Subcutaneous adipose tissue (tissue), 4 donors: ENCODE measurements around the gene ANKRD1. TPM values are rescaled to one million over a fixed set of nuclear protein-coding genes. Genes with fewer than 3 reads are reported as not detected.

Experiments used
- total RNA-seq, 4 donors: library from RNA; depleted of rRNA; stranded (reverse); fragments of >200 nt; gene quantifications; one replicate each; pipeline ENCODE4 v1.1.0, GENCODE V29; 2016
- TF ChIP-seq, protein P1 (sequence below): fragments of 450-650 bp; IDR thresholded peaks from one replicate; pipeline ENCODE4 v1.5.1; 2016; ENCODE audit warnings: low read depth, mild to moderate bottlenecking, control low read depth, antibody characterized with exemption, moderate library complexity

The ANKRD1 gene
- total RNA-seq, 4 donors from 2014 or later, result not detected

DNA sequence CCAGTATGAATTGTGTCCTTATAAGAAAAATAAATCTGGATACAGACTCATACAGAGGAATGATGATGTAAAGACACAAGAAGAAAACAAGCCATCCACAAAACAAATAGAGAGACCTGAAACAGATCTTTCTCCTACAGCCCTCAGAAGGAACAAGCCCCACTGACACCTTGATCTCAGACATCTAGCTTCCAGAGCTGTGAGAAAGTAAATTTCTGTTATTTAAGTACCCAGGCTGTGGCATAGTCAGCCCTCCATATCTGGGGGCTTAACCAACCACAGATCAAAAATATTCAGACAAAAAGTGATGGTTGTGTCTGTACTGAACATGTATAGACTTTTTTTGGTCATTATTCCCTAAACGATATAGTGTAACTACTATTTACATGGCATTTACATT lies 23.9 kb upstream of the ANKRD1 start:
- TF ChIP-seq, protein P1, sequence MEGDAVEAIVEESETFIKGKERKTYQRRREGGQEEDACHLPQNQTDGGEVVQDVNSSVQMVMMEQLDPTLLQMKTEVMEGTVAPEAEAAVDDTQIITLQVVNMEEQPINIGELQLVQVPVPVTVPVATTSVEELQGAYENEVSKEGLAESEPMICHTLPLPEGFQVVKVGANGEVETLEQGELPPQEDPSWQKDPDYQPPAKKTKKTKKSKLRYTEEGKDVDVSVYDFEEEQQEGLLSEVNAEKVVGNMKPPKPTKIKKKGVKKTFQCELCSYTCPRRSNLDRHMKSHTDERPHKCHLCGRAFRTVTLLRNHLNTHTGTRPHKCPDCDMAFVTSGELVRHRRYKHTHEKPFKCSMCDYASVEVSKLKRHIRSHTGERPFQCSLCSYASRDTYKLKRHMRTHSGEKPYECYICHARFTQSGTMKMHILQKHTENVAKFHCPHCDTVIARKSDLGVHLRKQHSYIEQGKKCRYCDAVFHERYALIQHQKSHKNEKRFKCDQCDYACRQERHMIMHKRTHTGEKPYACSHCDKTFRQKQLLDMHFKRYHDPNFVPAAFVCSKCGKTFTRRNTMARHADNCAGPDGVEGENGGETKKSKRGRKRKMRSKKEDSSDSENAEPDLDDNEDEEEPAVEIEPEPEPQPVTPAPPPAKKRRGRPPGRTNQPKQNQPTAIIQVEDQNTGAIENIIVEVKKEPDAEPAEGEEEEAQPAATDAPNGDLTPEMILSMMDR, result no peak

DNA sequence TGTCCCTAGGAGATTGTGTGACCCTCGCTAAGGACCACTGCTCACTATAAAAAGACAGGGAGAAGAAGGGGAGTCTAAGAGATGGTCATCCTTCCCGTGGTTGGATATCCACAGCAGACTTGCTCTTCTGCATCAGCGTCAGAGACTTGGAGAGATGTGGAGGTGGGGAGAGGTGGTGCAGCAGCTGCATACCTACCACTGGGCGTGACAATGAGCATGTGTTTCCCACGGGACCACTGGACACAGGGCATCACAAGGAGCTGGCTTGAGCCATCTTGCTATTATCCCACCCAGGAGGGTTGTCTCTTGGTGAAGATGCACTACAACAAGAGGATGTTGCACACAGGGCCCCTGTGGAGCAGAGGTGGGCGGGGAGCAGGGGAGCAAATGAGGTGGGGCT lies 18.8 kb upstream of the ANKRD1 start:
- TF ChIP-seq, protein P1, result no peak

DNA sequence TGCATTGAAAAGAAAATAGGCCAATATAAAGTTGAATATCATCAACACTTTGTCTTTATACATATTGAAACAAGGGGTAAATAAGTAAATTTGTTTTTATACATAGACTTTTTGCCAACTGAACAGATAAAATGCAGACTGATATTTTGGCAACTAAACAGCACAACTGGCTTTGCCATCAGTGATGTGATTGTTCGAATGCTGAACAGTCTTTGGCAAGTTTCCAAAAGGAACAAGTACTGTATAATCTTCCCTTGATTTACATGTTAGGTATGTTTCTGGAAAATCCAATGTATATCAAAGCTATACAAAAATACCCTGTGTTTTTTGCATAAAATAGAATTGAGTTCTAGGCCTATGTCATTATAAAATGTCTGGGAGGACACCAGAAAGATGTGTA lies 18.2 kb upstream of the ANKRD1 start:
- TF ChIP-seq, protein P1, result no peak

DNA sequence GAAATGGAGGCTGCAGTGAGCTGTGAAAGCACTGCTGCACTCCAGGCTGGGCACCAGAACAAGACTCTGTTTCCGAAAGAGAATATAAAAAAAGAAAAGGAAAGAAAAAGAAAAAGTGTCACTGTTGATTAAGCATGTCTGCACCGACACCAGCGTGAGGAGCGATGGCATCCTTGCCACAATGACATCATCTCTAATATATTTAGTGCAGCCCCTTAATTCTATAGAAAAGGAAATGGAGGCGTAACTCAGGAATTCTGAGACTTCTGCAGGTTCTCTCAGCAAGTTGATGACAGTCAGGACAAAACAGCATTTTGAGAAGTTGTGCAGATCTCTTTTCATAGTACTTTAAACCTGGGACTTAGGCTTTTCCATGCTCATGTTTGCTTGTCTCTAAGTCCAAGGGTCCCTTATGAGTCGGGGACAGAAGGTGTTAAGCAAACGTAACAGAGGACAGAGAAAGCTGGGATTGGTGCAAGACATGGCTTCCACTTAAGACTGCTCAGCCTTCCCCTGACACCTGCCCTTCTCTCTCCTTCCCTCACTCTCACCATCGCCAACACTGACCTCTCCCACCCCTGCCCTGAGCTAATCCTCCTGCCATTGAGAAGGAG lies 16.9 kb upstream of the ANKRD1 start:
- TF ChIP-seq, protein P1, result no peak

DNA sequence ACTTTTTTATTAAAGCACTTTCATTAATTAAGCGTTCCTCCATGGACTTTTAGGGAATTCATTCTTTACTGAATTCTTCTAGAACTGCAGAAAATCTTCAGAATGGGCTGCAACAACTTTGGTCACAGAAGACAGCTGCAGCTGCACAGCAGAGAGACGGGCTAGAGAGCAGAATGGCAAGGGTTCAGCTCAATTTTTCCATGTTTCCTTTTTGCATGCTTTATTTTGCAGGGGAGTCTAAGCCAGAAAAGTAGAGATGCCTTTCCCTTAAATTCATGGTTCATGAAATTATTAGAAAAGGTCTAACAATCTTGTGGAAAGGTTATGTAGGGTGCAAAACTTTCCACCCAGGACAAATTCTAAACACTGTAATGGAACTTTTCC lies 15.4 kb upstream of the ANKRD1 start:
- TF ChIP-seq, protein P1, result no peak

DNA sequence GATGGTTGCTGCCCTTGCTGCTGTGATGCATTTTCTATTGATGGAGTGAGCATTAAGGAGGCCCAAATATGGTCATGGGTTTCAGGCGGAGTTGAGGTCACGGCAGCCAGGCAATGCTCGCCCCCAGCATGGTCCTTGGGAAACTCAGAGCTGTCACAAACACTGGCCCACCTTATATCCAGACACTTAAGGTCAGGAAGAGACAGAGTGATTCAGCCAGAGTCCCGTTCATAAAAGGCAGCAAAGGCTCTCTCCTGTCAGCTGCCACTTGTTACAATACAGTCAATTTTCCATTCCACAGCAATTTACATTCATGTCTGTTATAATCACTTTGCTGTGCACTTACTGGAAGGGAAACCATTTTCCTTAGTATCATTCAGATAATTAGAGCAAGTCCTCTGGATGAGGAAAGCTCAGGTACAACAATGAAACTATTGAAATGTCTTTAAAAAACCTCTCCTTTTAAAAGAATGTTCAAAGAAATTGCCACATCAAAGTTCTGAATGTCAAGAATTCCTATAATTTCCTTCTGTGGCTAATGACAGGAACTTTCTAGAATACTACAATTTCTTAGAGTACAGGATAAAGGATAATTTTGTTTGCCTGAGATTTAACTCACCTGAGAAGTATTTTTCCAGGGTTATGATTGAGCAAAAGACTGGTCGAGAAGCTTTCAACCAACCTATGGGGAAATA lies 14.8 kb upstream of the ANKRD1 start:
- TF ChIP-seq, protein P1, result no peak

DNA sequence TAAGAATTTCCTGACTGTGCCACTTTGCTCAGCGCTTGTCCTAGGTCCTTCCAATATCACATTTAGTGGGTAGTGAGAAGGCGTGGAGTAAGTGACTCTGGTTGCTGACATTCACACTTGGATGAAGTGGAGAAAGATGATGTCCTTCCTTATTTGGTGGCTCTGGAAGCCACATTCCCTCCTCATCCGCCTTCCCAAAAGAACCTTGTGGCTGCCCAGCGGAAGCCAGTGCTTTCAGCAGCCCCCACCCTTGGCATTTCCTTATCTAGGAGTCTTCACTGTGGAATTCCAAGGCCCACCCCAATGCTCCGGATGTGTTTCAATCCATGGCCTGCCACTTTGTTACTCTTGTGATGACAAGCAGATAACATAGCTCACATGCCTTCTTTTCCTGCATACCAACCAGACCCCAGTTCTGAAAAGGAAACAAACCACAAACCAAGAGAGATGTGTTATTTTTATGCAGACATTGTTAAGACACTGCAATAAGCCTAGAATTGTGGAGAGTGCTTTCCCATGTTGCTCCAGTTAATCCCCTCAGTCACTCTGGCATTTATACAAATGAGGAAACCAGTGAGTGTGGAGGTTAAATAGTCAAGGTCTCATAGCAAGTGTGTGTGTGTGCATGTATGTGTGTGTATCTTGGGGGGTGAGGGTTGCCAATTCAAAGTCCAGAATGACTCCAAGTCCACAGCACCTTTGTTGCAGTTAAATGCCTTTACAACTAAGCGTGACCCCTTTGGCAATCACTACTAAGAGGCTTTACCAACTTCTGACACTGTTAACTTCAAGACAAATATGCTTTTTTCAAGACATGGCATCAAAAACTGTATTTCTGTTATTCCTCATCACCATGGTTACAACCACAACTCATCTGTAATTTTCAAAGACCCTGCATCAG lies 10.3 kb upstream of the ANKRD1 start:
- TF ChIP-seq, protein P1, result no peak
